ENCODE results near the gene MBTD1. TPM values are rescaled to one million over a fixed set of nuclear protein-coding genes. Genes with fewer than 3 reads are reported as not detected.
"Not testable (repeated sequence)": the region's sequence is repeated elsewhere in the genome, so short reads cannot be mapped to it uniquely, and the experiment has no call there.

Gene MBTD1
- total RNA-seq, 1 experiment from 2014 or later, result 19.3 TPM

DNA sequence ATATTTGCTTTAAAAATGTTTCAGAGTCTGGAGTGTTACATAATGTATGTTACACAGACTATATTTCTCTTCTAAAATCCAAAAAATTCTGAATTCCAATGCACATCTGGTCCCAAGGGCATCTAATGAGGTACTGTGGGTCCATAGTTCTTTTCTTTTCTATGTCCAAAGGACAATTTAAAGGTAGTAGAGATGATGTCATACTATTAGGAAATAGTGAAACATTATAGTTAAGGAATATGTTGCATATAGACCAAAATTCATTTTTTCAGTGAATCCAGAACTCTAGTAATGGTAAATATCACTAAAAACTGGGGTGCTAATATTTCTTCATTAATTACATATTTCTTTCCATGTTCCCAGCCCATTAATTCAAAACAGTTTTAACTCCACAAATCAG lies 70.7 kb downstream of the MBTD1 start:
- Histone ChIP-seq H3K36me3 (replicated peaks; ENCODE audit: control insufficient read depth, insufficient read depth, low read length) (peaks cover 15% of the 10 kb centered on the region), H3K4me3 (ENCODE audit: insufficient read depth, low read depth, low read length) (no peak overlapping the region), H3K27me3 (ENCODE audit: control insufficient read depth, insufficient read depth, low read length) (no peaks in the 10 kb centered on the region)
- DNase-seq, result no peak

DNA sequence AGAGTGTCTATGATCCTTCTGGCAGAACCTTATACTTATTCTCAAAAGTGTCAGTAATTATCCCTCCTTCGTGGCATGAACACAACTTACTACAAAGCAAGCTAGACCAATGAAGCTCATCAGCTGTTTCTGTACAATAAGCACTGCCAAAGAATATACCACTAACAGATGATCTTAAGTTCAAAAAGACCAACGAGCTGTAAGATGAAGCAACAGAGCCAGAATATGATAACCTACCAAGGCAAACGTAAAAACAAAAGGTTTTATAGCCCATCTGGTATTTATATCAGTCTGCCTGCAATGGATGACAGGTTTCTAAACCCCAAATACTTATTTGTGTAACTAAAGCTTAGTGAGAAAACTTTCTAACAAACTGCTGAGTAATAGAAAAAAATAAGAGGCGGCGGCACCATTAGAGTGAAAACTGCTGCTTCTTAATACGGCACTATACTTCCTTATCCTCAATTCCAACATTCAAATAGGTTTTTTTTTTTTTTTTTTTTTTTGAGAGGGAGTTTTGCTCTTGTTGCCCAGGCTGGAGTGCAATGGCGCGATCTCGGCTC lies 71.5 kb downstream of the MBTD1 start:
- peaks cover 15% of the 10 kb centered on the region for H3K36me3 ChIP-seq (replicated peaks; ENCODE audit: control insufficient read depth, insufficient read depth, low read length)
- no peak overlapping the region for H3K4me3 ChIP-seq (ENCODE audit: insufficient read depth, low read depth, low read length)
- no peak for DNase-seq
- no peaks in the 10 kb centered on the region for H3K27me3 ChIP-seq (ENCODE audit: control insufficient read depth, insufficient read depth, low read length)

DNA sequence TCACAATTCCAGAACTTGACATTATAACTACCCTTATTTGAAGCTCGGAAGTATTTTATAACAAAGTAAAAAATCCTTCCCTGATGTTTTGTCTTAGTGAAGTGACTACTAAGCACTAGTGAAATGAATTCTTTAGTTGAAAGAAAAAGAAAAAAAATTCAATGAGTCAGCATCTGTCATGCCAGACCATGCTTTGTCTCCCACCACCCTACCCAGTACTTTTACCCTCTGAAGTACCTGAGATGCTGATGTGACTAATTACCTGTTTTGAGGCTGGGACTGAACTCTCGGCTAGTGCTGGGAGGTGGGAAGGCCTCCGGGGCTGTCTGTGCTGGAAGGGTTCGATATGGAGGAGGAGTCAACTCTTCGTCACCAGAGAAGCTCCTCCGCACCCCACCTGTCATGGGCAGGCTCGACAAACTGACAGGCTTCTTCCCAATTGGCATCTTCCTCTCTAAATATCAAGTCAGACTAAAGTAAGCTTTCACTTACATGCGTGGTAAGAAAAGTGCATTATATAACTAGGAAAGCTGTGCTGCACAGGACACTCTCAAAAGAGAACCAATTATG lies 74.0 kb downstream of the MBTD1 start:
- DNase-seq, result peak; percentile 16
- Histone ChIP-seq H3K4me3 (ENCODE audit: insufficient read depth, low read depth, low read length) (no peak overlapping the region), H3K27me3 (ENCODE audit: control insufficient read depth, insufficient read depth, low read length) (no peaks in the 10 kb centered on the region), H3K36me3 (replicated peaks; ENCODE audit: control insufficient read depth, insufficient read depth, low read length) (peaks cover 6% of the 10 kb centered on the region)

DNA sequence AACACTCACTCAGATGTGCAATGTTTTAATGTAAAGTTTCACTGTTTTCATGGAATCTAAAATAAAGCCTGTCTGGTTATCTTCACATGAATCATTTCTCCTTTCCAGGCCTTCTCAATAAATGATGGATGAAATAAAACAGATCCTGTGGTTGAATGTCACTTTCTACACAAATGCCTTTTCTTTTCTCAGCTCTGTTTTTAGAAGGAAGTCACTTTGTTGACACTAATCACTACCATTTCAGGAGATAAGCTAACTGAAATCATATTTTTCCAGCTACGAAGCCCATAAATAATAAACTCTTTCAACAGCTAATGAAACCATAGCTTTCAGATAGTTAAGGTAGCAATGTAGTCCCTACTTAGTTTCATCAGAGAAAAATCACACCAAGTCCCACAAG lies 75.7 kb downstream of the MBTD1 start:
- Histone ChIP-seq H3K36me3 (replicated peaks; ENCODE audit: control insufficient read depth, insufficient read depth, low read length) (peaks cover 2% of the 10 kb centered on the region), H3K27me3 (ENCODE audit: control insufficient read depth, insufficient read depth, low read length) (no peaks in the 10 kb centered on the region), H3K4me3 (ENCODE audit: insufficient read depth, low read depth, low read length) (no peak overlapping the region)
- no peak for DNase-seq

DNA sequence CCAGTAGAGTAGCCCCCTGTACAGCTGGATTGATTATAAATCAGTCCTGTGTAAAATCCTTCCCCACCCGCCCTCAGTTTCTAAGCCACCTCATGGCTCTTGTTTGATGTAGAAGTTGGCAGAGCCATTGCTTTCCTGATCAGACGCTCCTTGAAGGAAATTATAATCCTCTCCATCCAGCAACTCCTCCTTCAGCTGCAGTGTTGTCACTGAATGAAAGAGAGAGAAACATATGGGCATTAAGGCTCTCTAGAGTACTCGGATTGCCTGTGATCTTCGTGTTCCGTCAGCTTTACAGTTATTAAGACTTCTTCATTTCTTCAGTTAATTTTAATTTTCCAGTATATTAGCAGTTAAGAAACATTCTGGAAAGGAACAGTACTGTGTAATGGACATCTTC lies 79.4 kb downstream of the MBTD1 start:
- DNase-seq, result no peak
- Histone ChIP-seq H3K4me3 (ENCODE audit: insufficient read depth, low read depth, low read length) (no peak overlapping the region), H3K27me3 (ENCODE audit: control insufficient read depth, insufficient read depth, low read length) (no peaks in the 10 kb centered on the region), H3K36me3 (replicated peaks; ENCODE audit: control insufficient read depth, insufficient read depth, low read length) (peaks cover 2% of the 10 kb centered on the region)

DNA sequence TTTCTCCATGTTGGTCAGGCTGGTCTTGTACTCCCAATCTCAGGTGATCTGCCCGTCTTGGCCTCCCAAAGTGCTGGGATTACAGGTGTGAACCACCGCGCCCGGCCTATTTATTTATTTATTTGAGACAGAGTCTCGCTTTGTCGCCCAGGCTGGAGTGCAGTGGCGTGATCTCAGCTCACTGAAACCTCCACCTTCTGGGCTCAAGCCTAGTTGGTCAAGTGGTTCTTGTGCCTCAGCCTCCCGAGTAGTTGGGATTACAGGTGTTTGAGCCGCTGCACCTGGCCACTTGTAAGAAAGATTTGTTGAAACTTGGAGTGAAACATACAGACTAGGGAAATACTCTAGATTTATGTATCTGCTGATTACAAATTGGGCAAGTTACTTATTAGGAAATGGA lies 87.8 kb downstream of the MBTD1 start:
- H3K36me3 ChIP-seq (replicated peaks; ENCODE audit: control insufficient read depth, insufficient read depth, low read length), result peaks cover 22% of the 10 kb centered on the region
- H3K4me3 ChIP-seq (ENCODE audit: insufficient read depth, low read depth, low read length); H3K27me3 ChIP-seq (ENCODE audit: control insufficient read depth, insufficient read depth, low read length); DNase-seq: not testable (repeated sequence)

DNA sequence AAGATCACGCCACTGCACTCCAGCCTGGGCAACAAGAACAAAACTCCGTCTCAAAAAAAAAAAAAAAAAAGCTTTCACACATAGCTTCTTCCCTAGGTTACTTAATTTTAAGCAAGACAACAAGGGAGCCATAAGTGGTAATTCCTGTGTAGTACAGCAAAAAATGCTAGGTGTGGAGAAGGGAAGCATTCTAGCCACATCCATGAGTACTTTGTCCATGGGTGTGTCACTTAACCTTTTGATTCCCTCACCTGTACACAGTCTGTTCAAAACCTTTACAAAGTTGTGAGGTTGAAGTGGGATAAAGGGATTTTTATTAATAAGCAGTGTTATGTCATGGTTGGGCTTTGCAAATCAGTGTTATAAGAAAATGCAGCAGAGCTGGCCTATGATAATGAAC lies 89.1 kb downstream of the MBTD1 start:
- DNase-seq, result no peak
- Histone ChIP-seq H3K27me3 (ENCODE audit: control insufficient read depth, insufficient read depth, low read length) (no peaks in the 10 kb centered on the region), H3K36me3 (replicated peaks; ENCODE audit: control insufficient read depth, insufficient read depth, low read length) (peaks cover 22% of the 10 kb centered on the region), H3K4me3 (ENCODE audit: insufficient read depth, low read depth, low read length) (no peak overlapping the region)

DNA sequence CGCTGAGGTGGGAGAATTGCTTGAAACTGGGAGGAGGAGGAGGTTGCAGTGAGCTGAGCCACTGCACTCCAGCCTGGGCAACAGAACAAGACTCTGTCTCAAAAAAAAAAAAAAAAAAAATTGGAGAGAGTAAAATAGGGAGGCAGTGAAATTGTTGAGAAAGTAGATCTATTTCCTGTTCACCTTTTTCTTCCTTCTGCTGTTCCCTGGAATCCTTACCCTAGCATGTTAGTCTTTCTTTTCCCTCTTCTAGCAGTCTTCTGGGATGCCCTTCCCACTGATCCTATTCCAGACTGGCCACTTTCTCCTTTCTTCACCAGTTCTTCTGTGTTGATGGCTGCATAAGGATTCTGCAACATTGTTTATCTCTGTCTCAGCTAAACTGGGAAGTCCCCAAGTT lies 90.5 kb downstream of the MBTD1 start:
- Histone ChIP-seq H3K36me3 (replicated peaks; ENCODE audit: control insufficient read depth, insufficient read depth, low read length) (peaks cover 22% of the 10 kb centered on the region), H3K4me3 (ENCODE audit: insufficient read depth, low read depth, low read length) (no peak overlapping the region), H3K27me3 (ENCODE audit: control insufficient read depth, insufficient read depth, low read length) (no peaks in the 10 kb centered on the region)
- no peak for DNase-seq

DNA sequence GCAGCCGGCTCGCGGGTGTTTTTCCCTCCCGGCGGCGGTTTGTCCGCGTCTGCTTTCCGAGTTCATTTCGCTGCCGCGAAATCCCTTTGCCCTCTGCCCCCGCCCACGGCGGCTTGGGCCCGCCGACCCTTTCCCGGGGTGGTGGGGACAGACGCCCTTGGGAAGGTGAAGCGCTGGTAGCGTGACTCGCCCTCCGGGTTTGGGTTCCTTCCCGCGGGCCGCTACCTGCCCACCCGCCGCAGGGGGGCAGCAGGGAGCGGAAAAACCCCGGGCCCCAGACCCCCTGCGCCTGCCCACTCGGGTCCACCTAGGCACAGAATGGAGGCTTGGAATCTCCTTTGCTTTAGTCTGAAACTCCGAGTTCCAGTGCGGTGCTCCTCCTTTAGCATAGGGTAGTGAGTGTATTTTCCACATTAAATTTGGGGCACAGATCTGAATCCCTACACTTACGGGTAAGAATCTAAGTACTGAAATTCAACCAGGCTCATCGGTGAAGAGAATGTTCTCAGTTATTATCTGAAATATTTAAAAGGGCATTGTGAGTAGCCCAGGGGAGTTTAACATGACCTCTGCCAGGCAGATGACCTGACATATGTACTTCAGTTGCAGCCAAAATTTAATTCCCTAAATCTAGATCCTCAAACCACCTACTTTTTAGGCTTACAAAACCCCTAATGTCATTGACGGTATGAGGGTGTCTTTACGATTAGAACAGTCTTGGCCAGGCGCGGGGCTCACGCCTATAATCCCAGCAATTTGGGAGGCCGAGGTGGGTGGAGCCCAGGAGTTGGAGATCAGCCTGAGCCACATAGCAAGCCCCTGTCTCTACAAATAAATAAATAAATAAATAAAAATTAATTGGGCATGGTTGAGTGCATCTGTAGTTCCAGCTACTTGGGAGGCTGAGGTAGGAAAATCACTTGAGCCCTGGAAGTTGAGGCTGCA lies 92.6 kb downstream of the MBTD1 start:
- peak; percentile 92 for DNase-seq
- no peaks in the 10 kb centered on the region for H3K27me3 ChIP-seq (ENCODE audit: control insufficient read depth, insufficient read depth, low read length)
- peak overlapping the region; percentile 97 for H3K4me3 ChIP-seq (ENCODE audit: insufficient read depth, low read depth, low read length)
- peaks cover 22% of the 10 kb centered on the region for H3K36me3 ChIP-seq (replicated peaks; ENCODE audit: control insufficient read depth, insufficient read depth, low read length)

DNA sequence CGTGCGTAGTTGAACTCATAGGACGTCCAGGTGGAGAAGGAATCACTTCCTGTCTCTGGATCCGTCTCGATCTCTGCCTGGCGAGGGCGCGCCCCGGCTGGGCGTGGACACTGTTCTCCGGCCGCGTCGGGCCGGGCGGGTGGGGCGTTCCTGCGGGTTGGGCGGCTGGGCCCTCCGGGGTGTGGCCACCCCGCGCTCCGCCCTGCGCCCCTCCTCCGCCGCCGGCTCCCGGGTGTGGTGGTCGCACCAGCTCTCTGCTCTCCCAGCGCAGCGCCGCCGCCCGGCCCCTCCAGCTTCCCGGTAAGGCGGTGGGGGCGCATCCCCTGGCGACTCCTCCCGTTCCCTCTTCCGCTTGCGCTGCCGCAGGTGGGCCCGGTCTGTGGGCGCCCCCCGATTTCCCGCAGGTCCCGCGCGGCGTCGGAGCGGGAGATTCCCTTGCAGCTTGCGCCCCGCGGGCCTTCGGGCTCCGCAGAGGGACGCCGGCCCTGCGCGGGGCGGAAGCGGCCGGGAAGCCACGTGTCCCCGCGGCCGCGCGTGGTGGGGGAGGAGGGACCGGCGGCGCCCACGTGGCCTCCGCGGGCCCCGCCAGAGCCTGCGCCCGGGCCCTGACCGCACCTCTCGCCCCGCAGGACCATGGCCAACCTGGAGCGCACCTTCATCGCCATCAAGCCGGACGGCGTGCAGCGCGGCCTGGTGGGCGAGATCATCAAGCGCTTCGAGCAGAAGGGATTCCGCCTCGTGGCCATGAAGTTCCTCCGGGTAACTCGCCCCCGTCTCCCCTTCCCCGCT lies 93.5 kb downstream of the MBTD1 start, which contains the start of gene NME2:
Gene NME2 (plus strand): TSS at position 214 of the 789 bp plus-strand sequence. CDS start 420 bp downstream, at position 634.
- peak; percentile 99 for DNase-seq
- Histone ChIP-seq H3K36me3 (replicated peaks; ENCODE audit: control insufficient read depth, insufficient read depth, low read length) (peaks cover 28% of the 10 kb centered on the region), H3K27me3 (ENCODE audit: control insufficient read depth, insufficient read depth, low read length) (no peaks in the 10 kb centered on the region), H3K4me3 (ENCODE audit: insufficient read depth, low read depth, low read length) (peak within 1 kb of the TSS; percentile 97)

DNA sequence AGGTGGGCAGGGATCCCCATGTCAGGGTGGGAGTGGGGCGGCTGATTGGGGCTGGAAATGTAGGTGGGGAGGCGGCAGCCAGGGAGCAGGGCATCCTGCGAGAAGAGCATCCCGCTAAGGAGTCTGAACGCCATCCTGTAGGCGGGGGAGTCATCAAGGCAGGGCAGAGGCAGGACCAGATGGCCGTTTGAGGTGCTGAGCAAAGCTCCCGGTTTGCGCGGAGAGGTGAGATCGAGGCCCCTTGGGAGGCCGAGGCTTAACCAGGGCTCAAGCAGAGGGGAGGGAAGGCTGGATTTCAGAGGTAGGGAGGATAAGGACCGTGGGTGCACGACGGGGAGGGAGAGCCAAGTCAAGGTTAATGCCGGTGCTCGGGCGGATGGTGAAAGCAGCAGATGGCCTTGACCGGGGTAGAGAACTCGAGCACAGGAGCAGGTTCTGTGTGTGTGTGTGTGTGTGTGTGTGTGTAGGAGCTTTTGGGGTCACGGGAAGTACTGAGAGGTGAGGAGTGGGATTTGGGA lies 94.1 kb downstream of the MBTD1 start:
- peak; percentile 74 for DNase-seq
- H3K36me3 ChIP-seq (replicated peaks; ENCODE audit: control insufficient read depth, insufficient read depth, low read length), result peaks cover 26% of the 10 kb centered on the region

DNA sequence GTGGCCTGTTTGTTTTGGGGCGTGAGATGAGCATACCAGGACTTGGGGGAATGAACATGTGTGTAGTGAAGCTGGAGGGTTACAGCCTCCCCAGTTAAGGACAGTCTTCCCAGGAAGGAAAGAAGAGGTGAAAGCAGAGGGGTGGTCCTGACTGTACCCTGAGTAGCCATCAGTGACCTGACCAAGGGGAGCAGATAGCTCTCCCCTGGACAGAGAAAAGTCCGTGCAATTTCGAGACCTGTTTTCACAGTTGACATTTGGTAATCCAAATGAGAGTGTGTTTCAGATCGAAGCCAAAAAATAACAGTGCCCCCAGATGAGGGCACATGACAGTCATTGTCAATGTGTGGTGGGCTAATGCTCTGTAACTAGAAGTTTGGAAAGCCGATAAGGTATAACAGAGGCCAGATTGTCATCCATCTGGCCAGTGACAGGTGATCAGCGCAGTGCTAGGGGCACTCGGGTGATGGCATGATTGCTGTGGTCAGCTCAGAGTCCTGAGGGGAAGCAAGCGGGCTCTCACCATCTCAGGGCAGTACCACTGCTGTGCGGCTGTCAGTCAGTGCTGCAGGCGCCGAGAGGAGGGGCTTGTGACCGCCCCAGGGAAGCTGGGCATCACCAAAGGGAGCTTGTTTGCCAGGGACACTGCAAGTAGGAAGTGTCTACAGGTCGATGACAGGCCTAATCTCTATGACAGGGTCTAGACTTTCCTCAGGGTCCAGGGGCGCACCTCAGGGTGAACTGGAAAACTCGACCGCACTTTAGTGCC lies 94.8 kb downstream of the MBTD1 start:
- Histone ChIP-seq H3K36me3 (replicated peaks; ENCODE audit: control insufficient read depth, insufficient read depth, low read length) (peaks cover 25% of the 10 kb centered on the region), H3K27me3 (ENCODE audit: control insufficient read depth, insufficient read depth, low read length) (no peaks in the 10 kb centered on the region)
- peak; percentile 62 for DNase-seq

More for the DNA sequence above, 94.1 kb downstream of the MBTD1 start:
- Histone ChIP-seq H3K4me3 (ENCODE audit: insufficient read depth, low read depth, low read length) (peak overlapping the region; percentile 97), H3K27me3 (ENCODE audit: control insufficient read depth, insufficient read depth, low read length) (no peaks in the 10 kb centered on the region)

DNA sequence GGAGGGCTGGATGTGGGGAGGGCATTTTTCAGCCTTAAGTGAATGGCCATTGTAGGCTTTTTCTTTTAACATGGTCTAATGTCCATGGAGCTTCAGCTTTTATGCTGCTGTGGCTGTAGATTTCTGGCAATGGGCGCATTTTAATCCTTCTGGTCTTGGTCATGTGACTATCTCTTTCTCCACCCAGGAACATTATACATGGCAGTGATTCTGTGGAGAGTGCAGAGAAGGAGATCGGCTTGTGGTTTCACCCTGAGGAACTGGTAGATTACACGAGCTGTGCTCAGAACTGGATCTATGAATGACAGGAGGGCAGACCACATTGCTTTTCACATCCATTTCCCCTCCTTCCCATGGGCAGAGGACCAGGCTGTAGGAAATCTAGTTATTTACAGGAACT lies 98.3 kb downstream of the MBTD1 start:
- DNase-seq, result no peak
- H3K27me3 ChIP-seq (ENCODE audit: control insufficient read depth, insufficient read depth, low read length), result no peaks in the 10 kb centered on the region
- no peak overlapping the region for H3K4me3 ChIP-seq (ENCODE audit: insufficient read depth, low read depth, low read length)
- peaks cover 23% of the 10 kb centered on the region for H3K36me3 ChIP-seq (replicated peaks; ENCODE audit: control insufficient read depth, insufficient read depth, low read length)

More for the DNA sequence above, 94.8 kb downstream of the MBTD1 start:
- peak overlapping the region; percentile 97 for H3K4me3 ChIP-seq (ENCODE audit: insufficient read depth, low read depth, low read length)

Measured in H7 (cell line).